Trophoblast cell (in vitro differentiated cells and primary cell): ENCODE results near the gene PDGFC.
"Not testable (repeated sequence)": the region's sequence is repeated elsewhere in the genome, so short reads cannot be mapped to it uniquely, and the experiment has no call there.

ENCODE experiments used
- DNase-seq, 2 donors: peaks; one replicate each; pipeline ENCODE4 v3.0.0-alpha.2; 2016
- H2AFZ ChIP-seq: 2 replicates; pipeline ENCODE4 v1.6.1; 2013; ENCODE audit warnings: low read length, moderate library complexity, mild to moderate bottlenecking; ENCODE audit not compliant: insufficient read depth, poor library complexity
- H2AK5ac ChIP-seq: 2 replicates; pipeline ENCODE4 v1.6.1; 2013; ENCODE audit warnings: mild to moderate bottlenecking, low read length
- H2BK120ac ChIP-seq: 2 replicates; pipeline ENCODE4 v1.6.1; 2013; ENCODE audit warnings: low read length, mild to moderate bottlenecking, moderate library complexity; ENCODE audit not compliant: insufficient read depth, poor library complexity
- H2BK12ac ChIP-seq: 2 replicates; pipeline ENCODE4 v1.6.1; 2013; ENCODE audit warnings: mild to moderate bottlenecking, low read length, moderate library complexity
- H2BK5ac ChIP-seq: 2 replicates; pipeline ENCODE4 v1.6.1; 2013; ENCODE audit warnings: low read length, low read depth, moderate library complexity, mild to moderate bottlenecking; ENCODE audit not compliant: poor library complexity
- H3K14ac ChIP-seq: 2 replicates; pipeline ENCODE4 v1.6.1; 2013; ENCODE audit warnings: mild to moderate bottlenecking, low read length
- H3K18ac ChIP-seq: 2 replicates; pipeline ENCODE4 v1.6.1; 2013; ENCODE audit warnings: mild to moderate bottlenecking, low read length
- H3K23ac ChIP-seq: 2 replicates; pipeline ENCODE4 v1.6.1; 2013; ENCODE audit warnings: low read length
- H3K27ac ChIP-seq: 2 replicates; pipeline ENCODE4 v1.5.1; 2013; ENCODE audit warnings: low read depth, mild to moderate bottlenecking, inconsistent platforms, low read length, moderate library complexity
- H3K27me3 ChIP-seq: 2 replicates; pipeline ENCODE4 v1.6.1; 2013; ENCODE audit warnings: inconsistent platforms, mild to moderate bottlenecking, low read length, moderate library complexity; ENCODE audit not compliant: insufficient read depth
- H3K36me3 ChIP-seq, 2 experiments: 1 replicate in 1 of 2; 2 replicates in 1 of 2; pipeline ENCODE4 v1.6.1; 2013; ENCODE audit warnings: low read length in 2 of 2, mild to moderate bottlenecking in 2 of 2, moderate library complexity in 1 of 2; ENCODE audit not compliant: insufficient read depth in 2 of 2, control insufficient read depth in 1 of 2
- H3K4ac ChIP-seq: 2 replicates; pipeline ENCODE4 v1.6.1; 2013; ENCODE audit warnings: low read depth, mild to moderate bottlenecking, low read length, moderate library complexity
- H3K4me1 ChIP-seq, 2 experiments: 1 replicate in 1 of 2; 2 replicates in 1 of 2; pipeline ENCODE4 v1.6.1; 2013; ENCODE audit warnings: low read length in 2 of 2, mild to moderate bottlenecking in 2 of 2, moderate library complexity in 1 of 2; ENCODE audit not compliant: insufficient read depth in 2 of 2, control insufficient read depth in 1 of 2
- H3K4me2 ChIP-seq: 2 replicates; pipeline ENCODE4 v1.6.1; 2013; ENCODE audit warnings: inconsistent platforms, mild to moderate bottlenecking, low read length, moderate library complexity
- H3K4me3 ChIP-seq: 2 replicates; pipeline ENCODE4 v1.5.1; 2013; ENCODE audit warnings: mild to moderate bottlenecking, low read depth, low read length, inconsistent platforms
- H3K79me1 ChIP-seq: one replicate; pipeline ENCODE4 v1.6.1; 2013; ENCODE audit warnings: low read length
- H3K79me2 ChIP-seq: 2 replicates; pipeline ENCODE4 v1.6.1; 2013; ENCODE audit warnings: low read length, mild to moderate bottlenecking; ENCODE audit not compliant: control insufficient read depth, insufficient read depth, poor library complexity
- H3K9ac ChIP-seq: 2 replicates; pipeline ENCODE4 v1.6.1; 2013; ENCODE audit warnings: mild to moderate bottlenecking, low read length
- H3K9me3 ChIP-seq: 2 replicates; pipeline ENCODE4 v1.6.1; 2013; ENCODE audit warnings: low read depth, mild to moderate bottlenecking, control low read depth, inconsistent platforms, low read length; ENCODE audit not compliant: insufficient read depth
- H4K12ac ChIP-seq: 2 replicates; pipeline ENCODE4 v1.6.1; 2013; ENCODE audit warnings: low read depth, mild to moderate bottlenecking, low read length, moderate library complexity
- H4K8ac ChIP-seq: 2 replicates; pipeline ENCODE4 v1.6.1; 2013; ENCODE audit warnings: low read depth, mild to moderate bottlenecking, low read length, moderate library complexity
- H4K91ac ChIP-seq: one replicate; pipeline ENCODE4 v1.6.1; 2013; ENCODE audit warnings: low read depth, mild to moderate bottlenecking, low read length, moderate library complexity
- WGBS: extraction: QIAGEN DNeasy Blood & Tissue Kit; methylation state at CpG from one replicate; pipeline ENCODE4 v1.1.7; 2013; ENCODE audit warnings: missing lambda C conversion rate; ENCODE audit not compliant: insufficient read length, insufficient coverage; ENCODE audit errors: extremely low coverage; 5-methylcytosine and 5-hydroxymethylcytosine counted together

Gene PDGFC

DNA sequence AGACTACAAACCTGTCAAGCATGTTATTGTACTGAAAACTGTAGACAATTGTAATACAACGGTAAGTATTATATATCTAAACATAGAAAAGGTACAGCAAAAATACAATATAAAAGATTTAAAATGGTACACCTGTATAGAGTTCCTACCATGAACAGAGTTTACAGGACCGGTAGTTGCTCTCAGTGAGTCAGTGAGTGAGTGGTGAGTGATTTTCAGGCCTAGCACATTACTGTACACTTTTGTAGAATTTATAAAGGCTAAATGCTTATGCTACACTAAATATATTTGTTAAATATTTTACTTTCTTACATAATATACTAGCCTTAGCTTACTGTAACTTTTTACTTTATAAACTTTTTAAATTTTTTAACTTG is 37.4 kb downstream of the PDGFC start:
- no peaks in the 10 kb centered on the region for H3K4me1 ChIP-seq
- no peak overlapping the region for H3K27ac ChIP-seq
- no peak overlapping the region for H2AFZ ChIP-seq
- no peak for DNase-seq
- H3K79me1 ChIP-seq: no peaks in the 10 kb centered on the region
- H3K18ac ChIP-seq: no peak overlapping the region
- no peaks in the 10 kb centered on the region for H3K27me3 ChIP-seq
- no peaks in the 10 kb centered on the region for H3K9me3 ChIP-seq
- no peak overlapping the region for H4K8ac ChIP-seq
- no peak overlapping the region for H2BK12ac ChIP-seq
- no peak overlapping the region for H2AK5ac ChIP-seq
- H4K91ac ChIP-seq: no peak overlapping the region
- no peaks in the 10 kb centered on the region for H3K79me2 ChIP-seq
- H2BK5ac ChIP-seq: no peak overlapping the region
- H3K4ac ChIP-seq: no peak overlapping the region
- H3K36me3 ChIP-seq: no peaks in the 10 kb centered on the region
- no peak overlapping the region for H4K12ac ChIP-seq
- H3K4me3 ChIP-seq: no peak overlapping the region
- no peak overlapping the region for H3K9ac ChIP-seq
- H3K23ac ChIP-seq: no peak overlapping the region
- H2BK120ac ChIP-seq: no peak overlapping the region
- WGBS: no CpG with 5 or more reads among the region's 2 CpGs
- H3K4me2 ChIP-seq: no peak overlapping the region
- no peak overlapping the region for H3K14ac ChIP-seq

DNA sequence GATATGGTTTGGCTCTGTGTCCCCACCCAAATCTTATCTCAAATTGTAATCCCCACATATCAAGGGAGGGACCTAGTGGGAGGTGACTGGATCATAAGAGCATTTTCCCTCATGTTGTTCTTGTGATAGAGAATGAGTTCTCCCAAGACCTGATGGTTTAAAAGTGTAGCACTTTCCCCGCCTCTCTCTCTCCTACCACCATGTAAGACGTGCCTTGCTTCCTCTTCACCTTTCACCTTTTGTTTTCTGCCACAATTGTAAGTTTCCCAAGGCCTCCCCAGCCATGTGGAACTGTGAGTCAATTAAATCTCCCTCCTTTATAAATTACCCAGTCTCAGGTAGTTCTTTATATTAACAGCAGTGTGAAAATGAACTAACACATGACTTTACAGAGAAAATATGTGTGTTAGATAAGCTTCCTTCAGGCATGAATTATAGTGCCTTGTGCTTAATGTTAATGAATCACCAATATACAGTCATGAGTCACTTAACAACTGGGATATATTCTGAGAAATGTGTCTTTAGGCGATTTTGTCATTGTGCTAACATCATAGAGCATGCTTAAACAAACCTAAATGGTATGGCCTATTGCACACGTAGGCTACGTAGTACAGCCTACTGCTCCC is 37.9 kb downstream of the PDGFC start:
- Histone ChIP-seq H3K27me3 (no peaks in the 10 kb centered on the region), H2BK5ac (no peak overlapping the region), H4K8ac (no peak overlapping the region), H3K4me1 (no peaks in the 10 kb centered on the region), H3K4me3 (no peak overlapping the region), H2AK5ac (no peak overlapping the region), H3K9ac (no peak overlapping the region), H4K12ac (no peak overlapping the region), H3K9me3 (no peaks in the 10 kb centered on the region), H3K27ac (no peak overlapping the region), H3K79me2 (no peaks in the 10 kb centered on the region), H2BK120ac (no peak overlapping the region), H2AFZ (no peak overlapping the region), H3K4ac (no peak overlapping the region), H3K79me1 (no peaks in the 10 kb centered on the region), H3K18ac (no peak overlapping the region), H3K36me3 (no peaks in the 10 kb centered on the region), H4K91ac (no peak overlapping the region), H3K4me2 (no peak overlapping the region), H3K14ac (no peak overlapping the region), H2BK12ac (no peak overlapping the region), H3K23ac (no peak overlapping the region)
- peak; percentile 60 to 95 for DNase-seq
- WGBS: no CpG with 5 or more reads among the region's 5 CpGs

DNA sequence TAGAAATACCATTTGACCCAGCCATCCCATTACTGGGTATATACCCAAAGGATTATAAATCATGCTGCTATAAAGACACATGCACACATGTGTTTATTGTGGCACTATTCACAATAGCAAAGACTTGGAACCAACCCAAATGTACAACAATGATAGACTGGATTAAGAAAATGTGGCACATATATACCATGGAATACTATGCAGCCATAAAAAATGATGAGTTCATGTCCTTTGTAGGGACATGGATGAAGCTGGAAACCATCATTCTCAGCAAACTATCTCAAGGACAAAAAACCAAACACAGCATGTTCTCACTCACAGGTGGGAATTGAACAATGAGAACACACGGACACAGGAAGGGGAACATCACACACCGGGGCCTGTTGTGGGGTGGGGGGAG is 39.2 kb downstream of the PDGFC start:
- WGBS: no CpG with 5 or more reads among the region's 2 CpGs

GRCh38 chr4:156931267-156931666 is 40.3 kb downstream of the PDGFC start:
- no peak overlapping the region for H4K91ac ChIP-seq
- H3K27me3 ChIP-seq: no peaks in the 10 kb centered on the region
- H3K4ac ChIP-seq: no peak overlapping the region
- no peak overlapping the region for H3K4me2 ChIP-seq
- no CpG with 5 or more reads among the region's 2 CpGs for WGBS
- no peak overlapping the region for H2AK5ac ChIP-seq
- no peak overlapping the region for H3K23ac ChIP-seq
- no peak overlapping the region for H4K8ac ChIP-seq
- no peak overlapping the region for H3K9ac ChIP-seq
- no peak overlapping the region for H4K12ac ChIP-seq
- no peaks in the 10 kb centered on the region for H3K36me3 ChIP-seq
- H3K9me3 ChIP-seq: peaks cover 5% of the 10 kb centered on the region
- no peak overlapping the region for H2BK120ac ChIP-seq
- H2BK5ac ChIP-seq: no peak overlapping the region
- H3K4me3 ChIP-seq: no peak overlapping the region
- H3K79me1 ChIP-seq: no peaks in the 10 kb centered on the region
- no peak overlapping the region for H3K14ac ChIP-seq
- H2BK12ac ChIP-seq: no peak overlapping the region
- no peaks in the 10 kb centered on the region for H3K4me1 ChIP-seq
- peak; percentile 73 to 79 for DNase-seq
- H2AFZ ChIP-seq: no peak overlapping the region
- H3K79me2 ChIP-seq: no peaks in the 10 kb centered on the region
- no peak overlapping the region for H3K27ac ChIP-seq
- no peak overlapping the region for H3K18ac ChIP-seq

More for the DNA sequence above, 39.2 kb downstream of the PDGFC start:
- H3K9ac ChIP-seq, H3K14ac ChIP-seq, H3K23ac ChIP-seq, H3K4me1 ChIP-seq, H3K79me2 ChIP-seq, H4K12ac ChIP-seq, H4K8ac ChIP-seq, H3K27me3 ChIP-seq, H3K27ac ChIP-seq, H3K18ac ChIP-seq, H2BK5ac ChIP-seq, H2AFZ ChIP-seq, H3K36me3 ChIP-seq, H2AK5ac ChIP-seq, H3K4me3 ChIP-seq, H2BK12ac ChIP-seq, H4K91ac ChIP-seq, H3K79me1 ChIP-seq, H2BK120ac ChIP-seq, H3K4me2 ChIP-seq, DNase-seq, H3K4ac ChIP-seq, H3K9me3 ChIP-seq: not testable (repeated sequence)
